GM12878 (cell line): Measurements from ENCODE around the gene OFD1. TPM values are rescaled to one million over a fixed set of nuclear protein-coding genes. Genes with fewer than 3 reads are reported as not detected.

ENCODE experiments used
- NBN ChIP-seq: fragments of 450-650 bp; IDR thresholded peaks from 2 replicates; pipeline ENCODE4 v1.6.1; 2016
- SMC3 ChIP-seq: IDR thresholded peaks from 2 replicates; pipeline ENCODE4 v1.6.1; 2011; ENCODE audit warnings: low read length, improper control_type of control experiment, borderline replicate concordance
- TARDBP ChIP-seq: IDR thresholded peaks from 2 replicates; pipeline ENCODE4 v1.6.1; 2016; ENCODE audit warnings: borderline replicate concordance
- YY1 ChIP-seq: IDR thresholded peaks from 2 replicates; pipeline ENCODE4 v1.6.1; 2011; ENCODE audit warnings: low read depth, mild to moderate bottlenecking, low read length
- ZBED1 ChIP-seq: IDR thresholded peaks from 2 replicates; pipeline ENCODE4 v1.6.1; 2016; ENCODE audit warnings: borderline replicate concordance
- ZNF384 ChIP-seq: IDR thresholded peaks from 2 replicates; pipeline ENCODE4 v1.6.1; 2012; ENCODE audit warnings: low read depth, mild to moderate bottlenecking, low read length, improper control_type of control experiment, borderline replicate concordance
- polyA plus RNA-seq, 11 experiments: library from polyadenylated mRNA; depleted of rRNA in 4 of 11; unstranded in 6 of 11; stranded (reverse) in 5 of 11; fragments of >200 nt; fragmentation: Nextera tagmentation in 4 of 11; fragmentation: Illumina TruSeq in 1 of 11; extraction: Ambion mirVana in 4 of 11; extraction: Trizol in 1 of 11; gene quantifications; 1 replicate in 1 of 11; 2 replicates in 10 of 11; pipeline versions ENCODE4 v1.2.1 to v1.2.3, GENCODE V29; 2011 to 2016; ENCODE audit warnings: inconsistent platforms in 2 of 11, missing spikeins in 2 of 11, low read depth in 1 of 11
- total RNA-seq, 4 experiments: library from RNA; depleted of rRNA in 3 of 4; stranded (reverse); fragments of >200 nt in 3 of 4; fragmentation: Illumina TruSeq in 1 of 4; extraction: Trizol in 1 of 4; gene quantifications; 2 replicates each; pipeline versions ENCODE4 v1.2.1 to v1.2.3, GENCODE V29; 2013 to 2021
- TF ChIP-seq, protein P1 (sequence below), 3 experiments: IDR thresholded peaks in 2 of 3; conservative IDR thresholded peaks in 1 of 3; 2 replicates each; pipeline ENCODE4 v1.5.1; 2011; ENCODE audit warnings: low read depth in 3 of 3, low read length in 3 of 3, mild to moderate bottlenecking in 3 of 3, control low read depth in 2 of 3, moderate library complexity in 2 of 3, inconsistent platforms in 1 of 3, mixed read lengths in 1 of 3; ENCODE audit not compliant: control insufficient read depth in 2 of 3, insufficient read depth in 1 of 3; ENCODE audit errors: extremely low read depth in 1 of 3
- TF ChIP-seq, protein P2 (sequence below): IDR thresholded peaks from 2 replicates; pipeline ENCODE4 v1.6.1; 2012; ENCODE audit warnings: low read depth, low read length, improper control_type of control experiment
- TF ChIP-seq, protein P3 (sequence below): IDR thresholded peaks from 2 replicates; pipeline ENCODE4 v1.6.1; 2011; ENCODE audit warnings: borderline replicate concordance, low read depth, mild to moderate bottlenecking, moderate library complexity, low read length; ENCODE audit not compliant: insufficient read depth, poor library complexity, severe bottlenecking

The OFD1 gene
- total and polyA plus RNA-seq, 10 of the 15 experiments (the other 5 are each of a cell fraction or from before 2014, with no cell fraction given): 22.4 to 77.2 (median 34.1) TPM

DNA sequence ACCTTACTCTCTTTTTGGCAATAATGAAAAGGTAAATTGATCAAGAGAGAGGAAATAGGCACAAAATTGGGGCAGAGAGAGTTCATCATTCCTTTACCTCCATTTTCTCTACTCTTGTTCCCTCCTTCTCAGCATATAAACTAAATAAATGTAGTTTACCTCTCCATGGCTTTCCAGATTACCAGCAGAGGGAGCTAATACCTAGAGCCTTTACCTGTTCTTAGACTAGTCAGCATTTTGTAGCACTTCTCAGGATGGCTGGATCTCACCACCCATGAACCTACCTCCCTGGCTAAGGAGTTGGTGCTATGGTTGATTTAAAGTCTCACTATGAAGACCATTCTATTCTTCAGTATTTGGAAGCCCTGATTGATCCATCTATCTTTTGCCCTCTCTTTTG lies 15.7 kb downstream of the OFD1 start (continued):
- TF ChIP-seq YY1 (0 out of 2 replicates have a peak, but pooled peaks have one; percentile 42), SMC3 (peak; percentile 77; the same call in 1 of the 2 replicates), ZBED1 (no peak), ZNF384 (no peak), TARDBP (no peak), NBN (0 out of 2 replicates have a peak, but pooled peaks have one; percentile 16)
- TF ChIP-seq, protein P1, sequence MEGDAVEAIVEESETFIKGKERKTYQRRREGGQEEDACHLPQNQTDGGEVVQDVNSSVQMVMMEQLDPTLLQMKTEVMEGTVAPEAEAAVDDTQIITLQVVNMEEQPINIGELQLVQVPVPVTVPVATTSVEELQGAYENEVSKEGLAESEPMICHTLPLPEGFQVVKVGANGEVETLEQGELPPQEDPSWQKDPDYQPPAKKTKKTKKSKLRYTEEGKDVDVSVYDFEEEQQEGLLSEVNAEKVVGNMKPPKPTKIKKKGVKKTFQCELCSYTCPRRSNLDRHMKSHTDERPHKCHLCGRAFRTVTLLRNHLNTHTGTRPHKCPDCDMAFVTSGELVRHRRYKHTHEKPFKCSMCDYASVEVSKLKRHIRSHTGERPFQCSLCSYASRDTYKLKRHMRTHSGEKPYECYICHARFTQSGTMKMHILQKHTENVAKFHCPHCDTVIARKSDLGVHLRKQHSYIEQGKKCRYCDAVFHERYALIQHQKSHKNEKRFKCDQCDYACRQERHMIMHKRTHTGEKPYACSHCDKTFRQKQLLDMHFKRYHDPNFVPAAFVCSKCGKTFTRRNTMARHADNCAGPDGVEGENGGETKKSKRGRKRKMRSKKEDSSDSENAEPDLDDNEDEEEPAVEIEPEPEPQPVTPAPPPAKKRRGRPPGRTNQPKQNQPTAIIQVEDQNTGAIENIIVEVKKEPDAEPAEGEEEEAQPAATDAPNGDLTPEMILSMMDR (IDR thresholded peaks at IDR 0.05 in 2 of 3, conservative IDR thresholded peaks at IDR 0.05 in 1 of 3; ENCODE audit: control insufficient read depth in 2 of 3, extremely low read depth in 1 of 3, insufficient read depth in 1 of 3, low read depth in 3 of 3, low read length in 3 of 3): peak; percentile 65 to 74 (median 70)
- TF ChIP-seq, protein P2, sequence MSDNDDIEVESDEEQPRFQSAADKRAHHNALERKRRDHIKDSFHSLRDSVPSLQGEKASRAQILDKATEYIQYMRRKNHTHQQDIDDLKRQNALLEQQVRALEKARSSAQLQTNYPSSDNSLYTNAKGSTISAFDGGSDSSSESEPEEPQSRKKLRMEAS: no peak
- TF ChIP-seq, protein P3, sequence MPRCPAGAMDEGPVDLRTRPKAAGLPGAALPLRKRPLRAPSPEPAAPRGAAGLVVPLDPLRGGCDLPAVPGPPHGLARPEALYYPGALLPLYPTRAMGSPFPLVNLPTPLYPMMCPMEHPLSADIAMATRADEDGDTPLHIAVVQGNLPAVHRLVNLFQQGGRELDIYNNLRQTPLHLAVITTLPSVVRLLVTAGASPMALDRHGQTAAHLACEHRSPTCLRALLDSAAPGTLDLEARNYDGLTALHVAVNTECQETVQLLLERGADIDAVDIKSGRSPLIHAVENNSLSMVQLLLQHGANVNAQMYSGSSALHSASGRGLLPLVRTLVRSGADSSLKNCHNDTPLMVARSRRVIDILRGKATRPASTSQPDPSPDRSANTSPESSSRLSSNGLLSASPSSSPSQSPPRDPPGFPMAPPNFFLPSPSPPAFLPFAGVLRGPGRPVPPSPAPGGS: no peak
